Muscle of arm (tissue), 14 donors: ENCODE results near the gene TP53INP2. TPM values are rescaled to one million over a fixed set of nuclear protein-coding genes. Genes with fewer than 3 reads are reported as not detected.
"Not testable (repeated sequence)": the region's sequence is repeated elsewhere in the genome, so short reads cannot be mapped to it uniquely, and the experiment has no call there.

Source experiments
- DNase-seq: peaks from one replicate; pipeline ENCODE4 v3.0.0-alpha.2; 2013
- long read RNA-seq, 11 donors: transcript quantifications; one replicate each; lab custom pipeline, GENCODE V29; 2026
- polyA plus RNA-seq, 12 donors: library from polyadenylated mRNA; unstranded; fragments of 120-200 nt; gene quantifications; one replicate each; pipeline ENCODE4 v1.2.1, GENCODE V29; 2013; ENCODE audit not compliant: insufficient read length in 12 of 12

The TP53INP2 gene
- polyA plus RNA-seq = 10 to 100 TPM in 5 of 12 donors, 1 to 10 TPM in 6, not detected in 1; 7.4 to 13.2 (median 10.0) TPM
- long read RNA-seq, donor 1 = 0 reads
- long read RNA-seq, donor 2, full-length matches to known transcripts = 2 of 2 reads
- long read RNA-seq, donor 2, partial matches to known transcripts = 0 of 2 reads
- long read RNA-seq, donor 2, other reads (novel, unspliced or antisense) = 0 of 2 reads
- long read RNA-seq, donor 3 = 0 reads
- long read RNA-seq, donor 4 = 0 reads
- long read RNA-seq, donor 5 = 0 reads
- long read RNA-seq, donor 6 = 0 reads
- long read RNA-seq, donor 7 = 0 reads
- long read RNA-seq, donor 8, full-length matches to known transcripts = 2 of 15 reads
- long read RNA-seq, donor 8, partial matches to known transcripts = 13 of 15 reads
- long read RNA-seq, donor 8, other reads (novel, unspliced or antisense) = 0 of 15 reads
- long read RNA-seq, donor 9 = 0 reads
- long read RNA-seq, donor 10 = 0 reads
- long read RNA-seq, donor 11 = 0 reads

GRCh38 chr20:34704177-34705007, at the start of gene TP53INP2:
Gene TP53INP2, plus strand, starts transcription at chr20:34704344. Its CDS starts 4,396 bp downstream, at chr20:34708740.
- DNase-seq = peak; percentile 86

- not testable (repeated sequence) for DNase-seq
Observed at GRCh38 chr20:34658654-34659053, 45.5 kb upstream of the TP53INP2 start.

GRCh38 chr20:34661811-34662210, 42.3 kb upstream of the TP53INP2 start:
- DNase-seq = not testable (repeated sequence)

- no peak for DNase-seq
Observed at GRCh38 chr20:34663213-34663943, 40.8 kb upstream of the TP53INP2 start.

- DNase-seq = not testable (repeated sequence)
Observed at GRCh38 chr20:34664751-34665150, 39.4 kb upstream of the TP53INP2 start.

GRCh38 chr20:34669094-34669493, 35.0 kb upstream of the TP53INP2 start:
- DNase-seq = no peak

GRCh38 chr20:34673412-34673811, 30.7 kb upstream of the TP53INP2 start:
- DNase-seq = no peak

- DNase-seq = no peak
Observed at GRCh38 chr20:34675561-34675960, 28.6 kb upstream of the TP53INP2 start.

- no peak for DNase-seq
Observed at GRCh38 chr20:34675993-34676641, 28.0 kb upstream of the TP53INP2 start.

- DNase-seq = peak; percentile 95
Observed at GRCh38 chr20:34676642-34677373, 27.3 kb upstream of the TP53INP2 start, which contains the start of gene PIGU. Gene PIGU, minus strand, starts transcription at chr20:34677092. Its CDS starts 7 bp downstream, at chr20:34677085.

- DNase-seq = no peak
Observed at GRCh38 chr20:34680586-34681175, 23.5 kb upstream of the TP53INP2 start.

GRCh38 chr20:34683667-34684066, 20.5 kb upstream of the TP53INP2 start:
- DNase-seq = no peak

- no peak for DNase-seq
Observed at GRCh38 chr20:34689486-34689885, 14.7 kb upstream of the TP53INP2 start.

- no peak for DNase-seq
Observed at GRCh38 chr20:34691838-34692237, 12.3 kb upstream of the TP53INP2 start.

- DNase-seq = no peak
Observed at GRCh38 chr20:34693414-34693813, 10.7 kb upstream of the TP53INP2 start.

- no peak for DNase-seq
Observed at GRCh38 chr20:34701405-34702085, 2.6 kb upstream of the TP53INP2 start.

GRCh38 chr20:34703061-34703423, 1.1 kb upstream of the TP53INP2 start:
- no peak for DNase-seq

GRCh38 chr20:34703424-34704176, 544 bp upstream of the TP53INP2 start:
- no peak for DNase-seq

- no peak for DNase-seq
Observed at GRCh38 chr20:34705008-34705396, 858 bp downstream of the TP53INP2 start.
